PFSK-1 (cell line): Measurements from ENCODE around the gene PRR15L.

Source experiments
- FOXP2 ChIP-seq: optimal IDR thresholded peaks from 2 replicates; pipeline ENCODE3; 2011; ENCODE audit warnings: borderline replicate concordance, control low read depth, inconsistent platforms; ENCODE audit not compliant: insufficient read depth; ENCODE audit errors: extremely low read length, extremely low read depth
- POLR2AphosphoS5 ChIP-seq: IDR thresholded peaks from 2 replicates; pipeline ENCODE4 v1.6.1; 2012; ENCODE audit warnings: low read depth, mild to moderate bottlenecking, control low read depth, low read length, moderate library complexity
- SIN3A ChIP-seq: IDR thresholded peaks from 2 replicates; pipeline ENCODE4 v1.6.1; 2012; ENCODE audit warnings: mild to moderate bottlenecking, low read length, moderate library complexity, borderline replicate concordance; ENCODE audit not compliant: insufficient read depth
- TAF1 ChIP-seq: IDR thresholded peaks from 2 replicates; pipeline ENCODE4 v1.6.1; 2012; ENCODE audit warnings: low read length, control low read depth, borderline replicate concordance; ENCODE audit not compliant: insufficient read depth
- TF ChIP-seq, protein P1 (sequence below), 2 experiments: IDR thresholded peaks; 2 replicates each; pipeline versions ENCODE4 v1.6.1 to v1.8.0; 2011 to 2012; ENCODE audit warnings: low read depth in 2 of 2, low read length in 2 of 2, control low read depth in 1 of 2, inconsistent platforms in 1 of 2, mild to moderate bottlenecking in 1 of 2, moderate library complexity in 1 of 2; ENCODE audit not compliant: insufficient read depth in 1 of 2

The PRR15L gene

DNA sequence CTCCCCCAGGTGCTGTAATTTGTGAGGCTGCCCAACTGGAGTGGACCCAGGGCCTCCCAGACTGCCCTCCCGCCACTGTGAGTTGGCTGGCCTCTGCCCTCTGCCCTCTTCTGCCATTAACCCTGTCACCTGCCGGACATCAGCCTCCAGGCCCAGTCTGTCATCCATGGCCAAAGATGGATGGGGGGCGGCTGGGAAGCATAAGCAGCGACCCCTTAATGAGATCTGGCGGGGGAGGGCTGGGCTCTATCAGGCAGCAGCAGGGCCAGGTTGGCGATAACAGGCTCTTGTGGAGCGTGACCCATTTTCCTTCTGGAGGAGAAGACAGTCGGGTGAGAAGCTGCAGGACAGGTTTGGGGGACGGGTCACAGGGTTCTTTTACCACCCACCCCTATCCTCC, 38.5 kb upstream of the PRR15L start:
- TF ChIP-seq SIN3A (no peak), POLR2AphosphoS5 (no peak), TAF1 (no peak), FOXP2 (no peak)
- TF ChIP-seq, protein P1, sequence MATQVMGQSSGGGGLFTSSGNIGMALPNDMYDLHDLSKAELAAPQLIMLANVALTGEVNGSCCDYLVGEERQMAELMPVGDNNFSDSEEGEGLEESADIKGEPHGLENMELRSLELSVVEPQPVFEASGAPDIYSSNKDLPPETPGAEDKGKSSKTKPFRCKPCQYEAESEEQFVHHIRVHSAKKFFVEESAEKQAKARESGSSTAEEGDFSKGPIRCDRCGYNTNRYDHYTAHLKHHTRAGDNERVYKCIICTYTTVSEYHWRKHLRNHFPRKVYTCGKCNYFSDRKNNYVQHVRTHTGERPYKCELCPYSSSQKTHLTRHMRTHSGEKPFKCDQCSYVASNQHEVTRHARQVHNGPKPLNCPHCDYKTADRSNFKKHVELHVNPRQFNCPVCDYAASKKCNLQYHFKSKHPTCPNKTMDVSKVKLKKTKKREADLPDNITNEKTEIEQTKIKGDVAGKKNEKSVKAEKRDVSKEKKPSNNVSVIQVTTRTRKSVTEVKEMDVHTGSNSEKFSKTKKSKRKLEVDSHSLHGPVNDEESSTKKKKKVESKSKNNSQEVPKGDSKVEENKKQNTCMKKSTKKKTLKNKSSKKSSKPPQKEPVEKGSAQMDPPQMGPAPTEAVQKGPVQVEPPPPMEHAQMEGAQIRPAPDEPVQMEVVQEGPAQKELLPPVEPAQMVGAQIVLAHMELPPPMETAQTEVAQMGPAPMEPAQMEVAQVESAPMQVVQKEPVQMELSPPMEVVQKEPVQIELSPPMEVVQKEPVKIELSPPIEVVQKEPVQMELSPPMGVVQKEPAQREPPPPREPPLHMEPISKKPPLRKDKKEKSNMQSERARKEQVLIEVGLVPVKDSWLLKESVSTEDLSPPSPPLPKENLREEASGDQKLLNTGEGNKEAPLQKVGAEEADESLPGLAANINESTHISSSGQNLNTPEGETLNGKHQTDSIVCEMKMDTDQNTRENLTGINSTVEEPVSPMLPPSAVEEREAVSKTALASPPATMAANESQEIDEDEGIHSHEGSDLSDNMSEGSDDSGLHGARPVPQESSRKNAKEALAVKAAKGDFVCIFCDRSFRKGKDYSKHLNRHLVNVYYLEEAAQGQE (IDR thresholded peaks at IDR 0.05; ENCODE audit: insufficient read depth in 1 of 2, low read depth in 2 of 2, low read length in 2 of 2) = no peak

DNA sequence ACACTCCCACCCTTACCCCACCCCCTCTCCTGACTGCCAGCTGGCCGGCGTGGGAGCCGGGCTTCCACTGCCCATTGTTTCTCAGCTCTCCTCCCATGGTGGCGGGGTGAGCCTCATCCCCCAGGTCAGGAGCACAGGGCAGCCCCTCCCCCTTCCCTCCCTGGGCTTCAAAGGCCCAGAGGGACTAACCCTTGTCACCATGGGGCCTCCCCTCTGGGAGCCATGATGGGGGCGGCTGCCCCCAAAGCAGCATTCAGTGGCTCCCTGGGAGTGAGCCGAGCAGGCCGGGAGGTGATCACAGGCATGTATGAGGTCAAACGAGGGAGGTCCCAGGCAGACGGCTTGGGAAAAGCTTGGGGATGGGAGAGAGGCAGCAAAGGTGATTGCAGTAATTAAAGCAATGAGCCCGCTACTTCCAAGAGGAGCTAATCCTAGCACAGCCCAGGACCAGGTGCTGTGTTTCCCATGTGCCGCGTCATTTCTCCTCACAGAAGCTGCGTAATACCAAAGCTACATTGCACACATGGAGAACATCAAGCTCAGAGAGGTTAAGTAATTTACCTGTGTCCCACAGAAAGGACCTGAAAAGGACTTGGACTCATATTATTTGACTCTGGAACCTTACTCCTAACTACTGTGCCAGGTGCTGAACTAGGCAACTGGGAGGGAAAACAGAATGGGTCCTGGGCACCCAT, 37.7 kb upstream of the PRR15L start:
- no peak for TF ChIP-seq TAF1
- TF ChIP-seq, protein P1 (IDR thresholded peaks at IDR 0.05; ENCODE audit: insufficient read depth in 1 of 2, low read depth in 2 of 2, low read length in 2 of 2) = no peak
- no peak for TF ChIP-seq POLR2AphosphoS5
- no peak for TF ChIP-seq SIN3A
- TF ChIP-seq FOXP2 = no peak

DNA sequence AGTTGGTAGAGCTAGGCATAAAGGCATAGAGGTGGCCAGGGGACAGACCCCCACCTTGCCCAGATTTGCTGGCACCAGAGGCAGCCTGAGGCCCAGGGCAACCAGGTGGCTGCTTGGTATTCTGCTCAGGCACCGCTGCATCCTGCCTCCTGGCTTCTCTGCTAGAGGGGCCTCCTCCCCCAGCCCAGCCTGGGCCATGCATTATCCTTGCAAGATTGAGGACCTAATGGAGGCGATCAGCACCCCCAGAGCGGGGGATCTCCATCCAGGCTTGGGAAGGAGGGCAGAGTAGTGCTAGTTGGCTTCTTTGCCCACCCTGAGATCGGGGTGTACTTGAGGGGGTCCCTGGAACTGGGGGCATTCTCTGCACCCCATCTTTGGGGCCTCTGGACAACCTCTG, 37.0 kb upstream of the PRR15L start:
- no peak for TF ChIP-seq FOXP2
- TF ChIP-seq SIN3A = no peak
- no peak for TF ChIP-seq POLR2AphosphoS5
- TF ChIP-seq TAF1 = no peak
- TF ChIP-seq, protein P1 (IDR thresholded peaks at IDR 0.05; ENCODE audit: insufficient read depth in 1 of 2, low read depth in 2 of 2, low read length in 2 of 2) = no peak

DNA sequence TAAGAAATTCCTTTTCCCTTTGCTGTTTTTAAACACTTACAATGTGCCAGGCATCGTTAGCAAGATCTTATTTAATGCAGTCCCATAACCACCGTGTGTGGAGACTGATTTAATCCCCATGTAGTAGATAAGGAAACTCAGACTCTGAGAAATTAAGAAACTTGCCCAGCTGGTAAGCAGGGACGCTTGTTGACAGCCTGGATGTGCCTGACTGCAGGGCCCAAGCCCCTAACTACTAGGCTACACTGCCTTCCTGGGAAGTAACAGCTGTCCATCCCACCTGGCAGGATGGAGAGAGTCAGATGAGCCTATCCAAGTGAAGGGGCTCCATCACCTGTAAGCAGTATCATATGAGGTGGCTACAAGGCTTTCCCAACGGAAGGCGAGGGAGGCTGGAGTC, 36.3 kb upstream of the PRR15L start:
- TF ChIP-seq POLR2AphosphoS5 (no peak), SIN3A (no peak), TAF1 (no peak), FOXP2 (no peak)
- TF ChIP-seq, protein P1 (IDR thresholded peaks at IDR 0.05; ENCODE audit: insufficient read depth in 1 of 2, low read depth in 2 of 2, low read length in 2 of 2) = no peak
